Chondrocyte (in vitro differentiated cells): ENCODE data around the gene HOXA6. TPM values are rescaled to one million over a fixed set of nuclear protein-coding genes. Genes with fewer than 3 reads are reported as not detected.

Source experiments
- DNase-seq: peaks from one replicate; pipeline ENCODE4 v3.0.0; 2021; ENCODE audit warnings: mixed read lengths, low spot score
- H3K27ac Mint-ChIP-seq: one replicate; pipeline ENCODE4 v1.8.0; 2021; ENCODE audit warnings: mild to moderate bottlenecking, moderate library complexity, mixed read lengths; ENCODE audit not compliant: unreplicated experiment
- H3K27me3 Mint-ChIP-seq: 2 replicates; pipeline ENCODE4 v1.8.0; 2021; ENCODE audit warnings: low read depth, mixed read lengths
- H3K36me3 Mint-ChIP-seq: 2 replicates; pipeline ENCODE4 v1.8.0; 2021; ENCODE audit warnings: low read depth, mixed read lengths
- H3K4me1 Mint-ChIP-seq: 2 replicates; pipeline ENCODE4 v1.8.0; 2021; ENCODE audit warnings: low read depth, mild to moderate bottlenecking, mixed read lengths
- H3K4me3 Mint-ChIP-seq: one replicate; pipeline ENCODE4 v1.8.0; 2021; ENCODE audit warnings: mild to moderate bottlenecking, moderate library complexity, mixed read lengths; ENCODE audit not compliant: unreplicated experiment
- H3K9me3 Mint-ChIP-seq: 2 replicates; pipeline ENCODE4 v1.8.0; 2021; ENCODE audit warnings: low read depth, mixed read lengths
- long read RNA-seq: library from polyadenylated mRNA; stranded (forward); transcript quantifications from one replicate; pipeline ENCODE4 v2.0.0, GENCODE V29; 2021
- total RNA-seq: library from RNA; stranded (reverse); gene quantifications from 3 replicates; pipeline ENCODE4 v1.2.1, GENCODE V29; 2021
- TF ChIP-seq, protein P1 (sequence below): fragments of 200-600 bp; sonication (generic); IDR thresholded peaks from 2 replicates; pipeline ENCODE4 v1.5.0; 2021; ENCODE audit warnings: antibody characterized with exemption, mild to moderate bottlenecking, moderate library complexity

The HOXA6 gene
- total RNA-seq = not detected in 3 replicates
- long read RNA-seq = 0 reads

DNA sequence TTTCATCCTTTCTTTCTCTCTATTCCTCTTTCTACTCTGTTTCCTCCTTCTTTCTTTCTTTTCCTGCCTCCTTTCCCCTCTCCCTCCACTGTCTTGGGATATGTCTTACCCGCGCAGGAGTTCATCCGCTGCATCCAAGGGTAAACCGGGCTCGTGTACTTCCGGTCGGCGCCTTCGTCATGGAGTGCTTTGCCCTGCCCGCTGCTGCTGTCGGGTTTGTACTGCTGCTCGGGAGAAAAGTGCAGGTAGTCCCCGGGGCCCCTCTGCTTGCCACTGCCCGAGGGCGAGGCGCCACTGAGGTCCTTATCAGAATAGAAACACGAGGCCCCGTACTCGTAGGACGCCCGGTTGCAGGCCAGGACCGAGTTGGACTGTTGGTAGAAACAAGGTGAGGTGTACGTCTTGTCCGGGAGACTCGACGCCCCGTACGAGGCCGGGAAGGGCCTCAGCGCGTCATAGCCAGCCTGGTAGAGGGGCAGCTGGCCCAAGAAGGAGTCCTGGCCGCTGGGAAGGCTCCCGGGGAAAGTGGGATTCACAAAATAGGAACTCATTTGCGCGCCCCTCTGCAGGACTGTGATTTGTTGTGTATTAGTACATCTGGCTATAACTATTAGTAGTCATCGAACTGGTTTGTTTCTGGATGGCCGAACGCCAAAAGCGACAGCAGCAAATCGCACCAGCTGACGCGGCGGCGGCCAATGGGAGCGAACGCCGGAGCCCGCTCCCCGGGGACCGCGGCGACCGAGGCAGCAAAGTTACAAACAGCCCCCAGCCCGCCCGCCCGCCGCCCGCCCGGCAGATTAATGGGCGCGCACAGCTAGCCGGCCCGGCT is at the start of gene HOXA6:
Gene HOXA6, minus strand, starts transcription at position 576 of the 832 bp plus-strand sequence. Its CDS starts 25 bp downstream, at position 551.
- peaks cover 2% of the 10 kb centered on the region for H3K36me3 Mint-ChIP-seq
- peaks cover 86% of the 10 kb centered on the region for H3K27me3 Mint-ChIP-seq
- peak within 1 kb of the TSS; percentile 54 for H3K27ac Mint-ChIP-seq
- H3K4me1 Mint-ChIP-seq = peaks cover 20% of the 10 kb centered on the region
- peak within 1 kb of the TSS; percentile 22 for H3K4me3 Mint-ChIP-seq
- H3K9me3 Mint-ChIP-seq = peaks cover 2% of the 10 kb centered on the region
- TF ChIP-seq, protein P1, sequence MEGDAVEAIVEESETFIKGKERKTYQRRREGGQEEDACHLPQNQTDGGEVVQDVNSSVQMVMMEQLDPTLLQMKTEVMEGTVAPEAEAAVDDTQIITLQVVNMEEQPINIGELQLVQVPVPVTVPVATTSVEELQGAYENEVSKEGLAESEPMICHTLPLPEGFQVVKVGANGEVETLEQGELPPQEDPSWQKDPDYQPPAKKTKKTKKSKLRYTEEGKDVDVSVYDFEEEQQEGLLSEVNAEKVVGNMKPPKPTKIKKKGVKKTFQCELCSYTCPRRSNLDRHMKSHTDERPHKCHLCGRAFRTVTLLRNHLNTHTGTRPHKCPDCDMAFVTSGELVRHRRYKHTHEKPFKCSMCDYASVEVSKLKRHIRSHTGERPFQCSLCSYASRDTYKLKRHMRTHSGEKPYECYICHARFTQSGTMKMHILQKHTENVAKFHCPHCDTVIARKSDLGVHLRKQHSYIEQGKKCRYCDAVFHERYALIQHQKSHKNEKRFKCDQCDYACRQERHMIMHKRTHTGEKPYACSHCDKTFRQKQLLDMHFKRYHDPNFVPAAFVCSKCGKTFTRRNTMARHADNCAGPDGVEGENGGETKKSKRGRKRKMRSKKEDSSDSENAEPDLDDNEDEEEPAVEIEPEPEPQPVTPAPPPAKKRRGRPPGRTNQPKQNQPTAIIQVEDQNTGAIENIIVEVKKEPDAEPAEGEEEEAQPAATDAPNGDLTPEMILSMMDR = no peak
- peak; percentile 80 for DNase-seq

DNA sequence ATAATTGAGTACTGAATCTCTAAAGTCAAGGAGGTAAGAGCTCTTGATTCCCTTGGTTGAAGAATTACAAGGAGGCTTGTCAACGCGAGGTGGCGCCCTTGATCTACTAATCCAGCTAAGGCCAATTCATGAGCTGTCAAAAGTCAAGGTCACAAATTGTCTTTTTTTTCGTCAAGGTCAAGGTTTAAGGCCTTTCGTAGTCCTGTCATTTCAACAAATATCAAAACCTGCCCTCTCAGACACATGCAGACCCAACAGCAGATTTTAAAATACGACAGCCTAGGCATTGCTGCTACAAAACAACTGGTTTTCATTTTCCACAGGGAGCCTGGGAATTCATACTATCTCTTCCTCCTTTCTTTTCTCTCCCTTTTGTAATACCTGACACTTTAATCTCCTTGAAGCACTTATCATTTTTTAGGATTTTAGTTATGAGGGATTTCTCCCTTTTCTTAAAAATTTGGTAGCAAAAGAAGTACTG is 48.8 kb upstream of the HOXA6 start:
- TF ChIP-seq, protein P1 = peak; percentile 97
- H3K9me3 Mint-ChIP-seq = no peaks in the 10 kb centered on the region
- H3K27me3 Mint-ChIP-seq = peaks cover 76% of the 10 kb centered on the region
- H3K27ac Mint-ChIP-seq = no peak overlapping the region
- peaks cover 2% of the 10 kb centered on the region for H3K36me3 Mint-ChIP-seq
- H3K4me3 Mint-ChIP-seq = no peak overlapping the region
- peaks cover 20% of the 10 kb centered on the region for H3K4me1 Mint-ChIP-seq
- DNase-seq = no peak

DNA sequence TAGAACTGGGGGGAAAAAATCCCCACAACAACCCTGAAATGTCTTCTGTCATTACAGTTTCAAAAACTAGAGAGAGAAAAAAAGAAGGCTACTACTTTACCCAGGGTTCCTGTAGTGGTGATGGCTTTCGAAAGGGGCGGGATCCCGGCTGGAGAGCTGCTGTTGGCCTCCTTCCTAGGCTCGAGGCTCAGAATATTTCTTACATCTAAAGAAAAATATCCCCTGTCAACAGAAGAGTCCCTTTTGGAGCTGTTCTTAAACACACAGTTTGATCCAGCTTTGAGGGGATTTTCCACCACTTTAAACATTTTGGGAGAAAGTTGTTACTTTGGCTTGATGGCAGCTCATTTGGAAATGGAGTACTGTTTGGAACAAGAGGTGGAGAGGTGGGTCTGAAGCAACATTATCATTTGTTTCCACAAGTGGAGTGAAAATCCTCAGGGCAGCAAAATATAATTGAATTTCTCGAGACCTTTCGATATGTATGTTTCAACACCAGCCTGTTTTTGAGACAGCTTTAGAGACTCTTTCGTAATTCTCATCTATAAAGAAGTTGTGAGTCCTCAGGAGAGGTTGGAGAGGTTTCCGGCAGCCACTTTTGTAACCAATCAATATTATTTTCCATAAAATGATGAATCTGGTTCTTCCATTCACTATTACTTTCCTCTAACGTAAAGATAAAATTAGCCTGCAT is 47.3 kb upstream of the HOXA6 start:
- no peak for DNase-seq
- TF ChIP-seq, protein P1 = no peak
- H3K4me3 Mint-ChIP-seq = no peak overlapping the region
- H3K36me3 Mint-ChIP-seq = peaks cover 4% of the 10 kb centered on the region
- H3K27ac Mint-ChIP-seq = no peak overlapping the region
- H3K27me3 Mint-ChIP-seq = peaks cover 77% of the 10 kb centered on the region
- H3K9me3 Mint-ChIP-seq = no peaks in the 10 kb centered on the region
- peaks cover 9% of the 10 kb centered on the region for H3K4me1 Mint-ChIP-seq

DNA sequence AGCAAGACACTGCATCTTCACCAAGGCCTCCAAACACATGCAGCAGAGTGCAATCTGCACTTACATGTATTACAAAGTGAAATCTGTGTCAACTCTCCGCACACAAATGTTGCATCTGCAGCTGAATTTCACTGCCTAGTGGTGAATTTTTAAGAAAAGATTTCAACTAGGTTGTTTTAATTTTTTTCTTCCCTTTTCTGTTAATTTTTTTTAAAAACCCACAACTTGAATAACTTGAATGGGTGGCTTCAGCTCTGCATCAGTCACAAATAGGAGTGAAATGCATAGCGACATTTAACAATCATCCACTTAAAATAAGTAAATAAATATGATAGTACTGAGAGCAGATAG is 46.4 kb upstream of the HOXA6 start:
- H3K9me3 Mint-ChIP-seq = no peaks in the 10 kb centered on the region
- no peak overlapping the region for H3K27ac Mint-ChIP-seq
- no peak for DNase-seq
- TF ChIP-seq, protein P1 = no peak
- peaks cover 82% of the 10 kb centered on the region for H3K27me3 Mint-ChIP-seq
- peaks cover 4% of the 10 kb centered on the region for H3K36me3 Mint-ChIP-seq
- no peak overlapping the region for H3K4me3 Mint-ChIP-seq
- H3K4me1 Mint-ChIP-seq = peaks cover 11% of the 10 kb centered on the region

DNA sequence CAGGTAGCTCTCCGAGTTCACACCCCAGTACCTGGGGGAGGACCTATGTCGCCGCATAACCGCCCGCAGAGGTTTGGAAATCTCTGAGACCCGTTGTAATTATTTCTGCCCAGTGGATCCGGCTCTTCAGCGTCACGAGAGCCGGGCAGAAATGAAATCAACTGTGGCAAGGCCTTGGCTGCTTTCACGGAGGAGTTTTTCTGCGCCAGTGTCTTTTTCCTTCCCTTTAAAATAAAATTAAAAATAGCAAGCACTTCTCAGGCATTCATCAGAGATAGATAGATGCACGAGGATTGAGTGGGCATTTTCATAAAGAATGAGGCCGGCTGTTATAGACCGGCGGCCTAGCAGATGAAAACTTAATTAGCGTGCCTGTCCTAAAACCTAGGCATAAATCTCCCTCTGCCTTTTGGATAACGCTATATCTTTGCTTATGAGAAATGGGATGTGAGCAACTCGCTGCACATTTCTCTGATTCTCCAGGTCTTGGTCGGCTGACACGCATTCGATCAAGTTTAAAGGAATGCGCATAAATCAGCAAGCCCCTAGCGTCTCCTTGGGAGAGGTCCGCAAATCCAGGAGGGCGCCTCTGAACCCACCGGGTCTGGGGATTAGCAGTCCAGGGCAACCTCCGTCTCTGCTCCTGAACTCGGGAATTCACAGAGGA is 45.9 kb upstream of the HOXA6 start:
- no peak for DNase-seq
- H3K9me3 Mint-ChIP-seq = no peaks in the 10 kb centered on the region
- H3K27me3 Mint-ChIP-seq = peaks cover 82% of the 10 kb centered on the region
- no peak overlapping the region for H3K27ac Mint-ChIP-seq
- TF ChIP-seq, protein P1 = no peak
- no peak overlapping the region for H3K4me3 Mint-ChIP-seq
- H3K4me1 Mint-ChIP-seq = peaks cover 16% of the 10 kb centered on the region
- H3K36me3 Mint-ChIP-seq = peaks cover 5% of the 10 kb centered on the region
